Activated CD4-positive, alpha-beta memory T cell treated with anti-CD3 and anti-CD28 coated beads for 36 hours (primary cell): Measurements from ENCODE around the gene MVB12B. TPM values are rescaled to one million over a fixed set of nuclear protein-coding genes. Genes with fewer than 3 reads are reported as not detected.

Experiments used
- CTCF ChIA-PET: fragments of 350-600 bp; sonication (Branson Sonifier 250); formaldehyde crosslinking; loops from one replicate; lab custom pipeline; 2021; ENCODE audit warnings: antibody characterized with exemption, inconsistent platforms; lab: Charles Lee
- POLR2A ChIA-PET: fragments of 350-600 bp; sonication (Branson Sonifier 250); formaldehyde crosslinking; loops from one replicate; lab custom pipeline; 2021; ENCODE audit warnings: antibody characterized with exemption; lab: Charles Lee
- DNase-seq: peaks from one replicate; pipeline ENCODE4 v3.0.0-alpha.2; 2020
- H3K27ac Mint-ChIP-seq: one replicate; pipeline ENCODE4 v1.8.0; 2021; ENCODE audit warnings: mixed read lengths
- H3K27me3 Mint-ChIP-seq: one replicate; pipeline ENCODE4 v1.8.0; 2021; ENCODE audit warnings: mixed read lengths
- H3K36me3 Mint-ChIP-seq: one replicate; pipeline ENCODE4 v1.8.0; 2021; ENCODE audit warnings: mixed read lengths
- H3K4me1 Mint-ChIP-seq: one replicate; pipeline ENCODE4 v1.8.0; 2021; ENCODE audit warnings: low read depth, mixed read lengths
- H3K4me3 Mint-ChIP-seq: one replicate; pipeline ENCODE4 v1.8.0; 2021; ENCODE audit warnings: mild to moderate bottlenecking, mixed read lengths
- H3K9me3 Mint-ChIP-seq: one replicate; pipeline ENCODE4 v1.8.0; 2021; ENCODE audit warnings: mixed read lengths
- intact Hi-C: fragments of 100-400 bp; cut with micrococcal nuclease; formaldehyde crosslinking; loops from one replicate; pipeline ENCODE4 v1.15.1; 2023
- total RNA-seq, 2 experiments: library from RNA; stranded (reverse); gene quantifications; one replicate each; pipeline ENCODE4 v1.2.3, GENCODE V29; 2021

MVB12B gene
- total RNA-seq, 2 experiments from 2014 or later, result 1.1 to 1.4 TPM

DNA sequence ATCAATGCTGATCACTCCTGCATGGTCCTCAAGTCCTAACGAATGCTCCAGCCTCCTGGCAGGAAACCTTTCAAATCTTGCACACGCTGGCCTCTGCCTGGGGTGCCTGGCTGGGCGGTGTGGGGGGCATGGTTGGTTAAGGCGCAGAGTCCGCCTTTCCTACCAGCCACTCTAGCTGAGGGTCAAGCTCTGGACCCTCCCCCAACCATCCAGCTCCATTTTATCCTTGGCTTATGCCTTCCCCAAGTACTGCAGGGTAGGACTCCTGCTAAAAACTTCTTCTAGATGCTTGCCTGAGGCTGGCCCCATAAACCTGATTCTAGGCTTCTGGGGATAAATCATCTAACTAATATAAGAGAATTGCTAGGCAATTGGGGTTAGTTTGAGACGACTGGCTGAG is 808 bp upstream of the MVB12B start:
- H3K27ac Mint-ChIP-seq, result no peak overlapping the region
- POLR2A ChIA-PET, result no interaction called here

GRCh38 chr9:126327006-126327713 is 531 bp downstream of the MVB12B start:
- intact Hi-C loops, result loop anchor here (5.0 to 10.0 kb wide), 2 partner anchors 70 to 148 kb away; no protein-coding TSS in a partner anchor
- H3K27me3 Mint-ChIP-seq, result peaks cover 3% of the 10 kb centered on the region
- ChIA-PET CTCF (interaction anchor here (0.9 to 1.6 kb wide), 2 partner anchors 23 to 72 kb away, joined by 3 to 7 read pairs; no protein-coding TSS in a partner anchor), POLR2A (no interaction called here)
- peaks cover 9% of the 10 kb centered on the region for H3K9me3 Mint-ChIP-seq
- H3K27ac Mint-ChIP-seq, result no peak overlapping the region
- peak; percentile 11 for DNase-seq
- H3K4me3 Mint-ChIP-seq, result peak overlapping the region; percentile 51
- H3K36me3 Mint-ChIP-seq, result no peaks in the 10 kb centered on the region
- peaks cover 18% of the 10 kb centered on the region for H3K4me1 Mint-ChIP-seq

More for the DNA sequence above, 808 bp upstream of the MVB12B start:
- Mint-ChIP-seq H3K36me3 (no peaks in the 10 kb centered on the region), H3K27me3 (peaks cover 3% of the 10 kb centered on the region), H3K9me3 (peaks cover 9% of the 10 kb centered on the region), H3K4me3 (peak overlapping the region; percentile 60), H3K4me1 (peaks cover 16% of the 10 kb centered on the region)
- CTCF ChIA-PET, result interaction anchor here (0.7 to 1.6 kb wide), 3 partner anchors 8 to 73 kb away, joined by 3 to 7 read pairs (median 4); no protein-coding TSS in a partner anchor
- DNase-seq, result no peak
- intact Hi-C loops, result loop anchor here (5.0 to 10.0 kb wide), 2 partner anchors 71 to 149 kb away; no protein-coding TSS in a partner anchor

- Mint-ChIP-seq H3K9me3 (peaks cover 9% of the 10 kb centered on the region), H3K27me3 (peaks cover 3% of the 10 kb centered on the region), H3K4me1 (peaks cover 18% of the 10 kb centered on the region), H3K4me3 (peak overlapping the region; percentile 51), H3K36me3 (no peaks in the 10 kb centered on the region), H3K27ac (no peak overlapping the region)
- POLR2A ChIA-PET, result no interaction called here
- intact Hi-C loops, result loop anchor here (5.0 to 10.0 kb wide), 2 partner anchors 70 to 147 kb away; no protein-coding TSS in a partner anchor
- CTCF ChIA-PET, result interaction anchor here (0.9 to 1.1 kb wide), 2 partner anchors 24 to 164 kb away, joined by 3 read pairs; no protein-coding TSS in a partner anchor
- DNase-seq, result no peak
Measured at GRCh38 chr9:126327714-126328185, 1.1 kb downstream of the MVB12B start.

DNA sequence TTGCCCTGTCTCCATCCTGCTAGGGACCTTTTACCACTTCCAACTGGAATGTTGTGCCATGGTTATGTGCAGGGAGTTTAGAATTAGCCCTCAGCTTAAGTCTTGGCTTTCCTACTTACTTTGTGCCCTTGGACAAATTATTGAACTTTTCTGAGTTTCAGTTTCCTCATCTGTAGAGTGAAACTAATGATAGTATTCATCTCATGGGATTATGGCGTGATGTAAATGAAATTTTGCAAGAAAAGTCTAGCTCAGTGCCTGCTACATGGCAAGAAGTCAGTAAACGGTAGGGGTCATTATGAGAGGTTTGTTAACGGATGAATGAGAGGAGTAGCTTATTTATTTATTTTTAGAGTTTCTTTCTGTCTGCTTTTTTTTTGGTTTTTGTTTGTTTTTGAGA is 1.8 kb downstream of the MVB12B start:
- Mint-ChIP-seq H3K4me1 (peaks cover 18% of the 10 kb centered on the region), H3K4me3 (no peak overlapping the region), H3K27me3 (peaks cover 3% of the 10 kb centered on the region), H3K36me3 (no peaks in the 10 kb centered on the region), H3K9me3 (peaks cover 9% of the 10 kb centered on the region), H3K27ac (no peak overlapping the region)
- CTCF ChIA-PET, result interaction anchor here (0.9 to 1.1 kb wide), 4 partner anchors 10 to 171 kb away, joined by 3 to 4 read pairs (median 3); no protein-coding TSS in a partner anchor
- DNase-seq, result no peak
- intact Hi-C loops, result loop anchor here (5.0 to 10.0 kb wide), 2 partner anchors 69 to 146 kb away; no protein-coding TSS in a partner anchor
- POLR2A ChIA-PET, result no interaction called here

- Mint-ChIP-seq H3K36me3 (no peaks in the 10 kb centered on the region), H3K4me3 (no peak overlapping the region), H3K9me3 (peaks cover 2% of the 10 kb centered on the region), H3K4me1 (peaks cover 18% of the 10 kb centered on the region), H3K27me3 (no peaks in the 10 kb centered on the region), H3K27ac (no peak overlapping the region)
- intact Hi-C loops, result loop anchor here (5.0 to 10.0 kb wide), 2 partner anchors 68 to 145 kb away; no protein-coding TSS in a partner anchor
- ChIA-PET POLR2A (no interaction called here), CTCF (interaction anchor here (1.0 kb wide), 1 partner anchor 69 kb away, joined by 3 read pairs; no protein-coding TSS in a partner anchor)
- DNase-seq, result peak; percentile 18
Measured at GRCh38 chr9:126329476-126330275, 3.0 kb downstream of the MVB12B start.

GRCh38 chr9:126330536-126330935 is 3.9 kb downstream of the MVB12B start:
- intact Hi-C loops, result no loop called here
- ChIA-PET CTCF (no interaction called here), POLR2A (no interaction called here)
- H3K27me3 Mint-ChIP-seq, result no peaks in the 10 kb centered on the region
- H3K27ac Mint-ChIP-seq, result no peak overlapping the region
- DNase-seq, result no peak
- peaks cover 18% of the 10 kb centered on the region for H3K4me1 Mint-ChIP-seq
- H3K36me3 Mint-ChIP-seq, result no peaks in the 10 kb centered on the region
- H3K4me3 Mint-ChIP-seq, result no peak overlapping the region
- no peaks in the 10 kb centered on the region for H3K9me3 Mint-ChIP-seq

GRCh38 chr9:126331964-126332748 is 5.5 kb downstream of the MVB12B start:
- Mint-ChIP-seq H3K27ac (no peak overlapping the region), H3K36me3 (no peaks in the 10 kb centered on the region), H3K4me1 (peaks cover 18% of the 10 kb centered on the region), H3K4me3 (no peak overlapping the region), H3K9me3 (no peaks in the 10 kb centered on the region), H3K27me3 (no peaks in the 10 kb centered on the region)
- POLR2A ChIA-PET, result no interaction called here
- no peak for DNase-seq
- CTCF ChIA-PET, result interaction anchor here (0.6 to 2.2 kb wide), 2 partner anchors 67 to 1335 kb away, joined by 3 to 8 read pairs; no protein-coding TSS in a partner anchor
- intact Hi-C loops, result no loop called here

DNA sequence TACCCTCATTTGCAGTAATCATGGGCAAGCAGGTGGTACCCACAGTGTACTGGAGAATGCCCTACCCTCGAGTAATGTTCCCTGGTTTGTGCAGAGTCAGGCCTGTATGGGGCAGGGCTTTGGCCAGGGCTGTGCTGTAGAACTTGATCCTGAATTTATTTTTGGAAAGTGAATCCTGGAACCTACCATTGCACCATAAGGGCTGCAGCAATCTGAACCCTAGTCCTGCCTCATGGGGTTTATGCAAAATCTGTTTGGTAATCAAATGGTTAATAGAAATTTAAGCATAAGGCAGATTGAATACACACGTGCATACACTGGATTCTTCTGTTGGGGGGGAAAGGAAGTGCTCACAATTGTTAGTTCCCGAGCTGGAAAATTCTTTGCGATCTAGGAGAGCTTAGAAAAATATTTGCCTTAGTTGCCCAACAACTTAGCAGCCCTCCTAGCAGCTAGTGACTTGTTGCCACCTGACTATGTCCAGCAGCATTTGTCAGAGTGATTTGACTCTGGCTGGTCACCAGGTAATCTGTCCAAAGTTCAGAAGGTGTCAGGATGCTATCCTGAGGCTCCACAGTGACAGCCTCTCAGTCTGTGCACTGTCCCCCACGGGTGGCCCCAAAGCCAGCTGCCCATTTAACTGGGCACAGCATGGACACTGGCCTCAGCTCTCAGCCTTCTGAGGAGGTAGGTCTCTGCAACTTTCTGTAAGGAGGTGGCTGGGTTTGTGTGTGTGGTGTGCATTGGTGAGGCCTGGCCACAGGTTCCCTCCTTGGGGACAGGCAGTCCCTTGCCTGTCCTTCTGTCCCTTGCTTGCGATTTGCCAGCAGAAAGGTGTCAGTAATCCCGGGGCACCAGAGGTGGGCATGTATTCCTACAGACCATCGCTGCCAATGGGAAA is 8.3 kb downstream of the MVB12B start:
- no peak for DNase-seq
- ChIA-PET CTCF (no interaction called here), POLR2A (no interaction called here)
- no peaks in the 10 kb centered on the region for H3K27me3 Mint-ChIP-seq
- intact Hi-C loops, result no loop called here
- H3K4me1 Mint-ChIP-seq, result peaks cover 4% of the 10 kb centered on the region
- no peaks in the 10 kb centered on the region for H3K9me3 Mint-ChIP-seq
- no peak overlapping the region for H3K27ac Mint-ChIP-seq
- H3K36me3 Mint-ChIP-seq, result no peaks in the 10 kb centered on the region
- H3K4me3 Mint-ChIP-seq, result no peak overlapping the region

GRCh38 chr9:126335837-126336735 is 9.5 kb downstream of the MVB12B start:
- no peaks in the 10 kb centered on the region for H3K27me3 Mint-ChIP-seq
- H3K4me3 Mint-ChIP-seq, result no peak overlapping the region
- POLR2A ChIA-PET, result no interaction called here
- H3K36me3 Mint-ChIP-seq, result no peaks in the 10 kb centered on the region
- H3K9me3 Mint-ChIP-seq, result no peaks in the 10 kb centered on the region
- no peak overlapping the region for H3K27ac Mint-ChIP-seq
- peaks cover 2% of the 10 kb centered on the region for H3K4me1 Mint-ChIP-seq
- intact Hi-C loops, result no loop called here
- CTCF ChIA-PET, result interaction anchor here (1.0 kb wide), 1 partner anchor 18 kb away, joined by 10 read pairs; no protein-coding TSS in a partner anchor
- DNase-seq, result no peak
